Measurements from ENCODE around the gene STMN3. TPM values are rescaled to one million over a fixed set of nuclear protein-coding genes. Genes with fewer than 3 reads are reported as not detected.
"Not testable (repeated sequence)": the region's sequence is repeated elsewhere in the genome, so short reads cannot be mapped to it uniquely, and the experiment has no call there.

STMN3 gene
- total RNA-seq, 1 donor from 2014 or later, result 6.1 TPM

- ATAC-seq (ENCODE audit: low read depth), result no peak
- H3K27me3 Mint-ChIP-seq, result no peaks in the 10 kb centered on the region
These were observed 20.7 kb upstream of the STMN3 start for GRCh38 chr20:63673951-63674350.

DNA sequence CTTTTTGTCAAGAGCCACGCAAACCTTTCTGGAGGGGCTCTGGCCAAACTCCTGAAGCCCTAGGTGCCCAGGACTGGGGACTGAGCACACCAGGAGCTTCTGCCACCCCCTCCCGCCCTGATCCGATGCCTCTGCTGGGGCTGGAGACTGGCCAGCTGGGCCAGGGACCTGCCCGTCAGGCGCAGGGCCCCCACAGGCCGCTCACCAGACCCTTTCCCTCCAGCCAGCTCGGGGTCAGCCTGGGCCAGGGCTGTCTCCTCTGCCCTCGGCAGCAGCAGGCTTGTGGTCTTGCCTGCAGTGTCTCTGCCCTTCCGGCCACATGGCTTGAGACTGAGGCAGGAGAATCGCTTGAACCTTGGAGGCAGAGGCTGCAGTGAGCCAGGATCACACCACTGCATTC lies 19.4 kb upstream of the STMN3 start:
- H3K27ac Mint-ChIP-seq, result no peak overlapping the region
- intact Hi-C loops (cut with micrococcal nuclease), result no loop called here
- no peak overlapping the region for H3K4me3 Mint-ChIP-seq
- DNase-seq (no peak), ATAC-seq (ENCODE audit: low read depth) (no peak)
- TF ChIP-seq, protein P1, sequence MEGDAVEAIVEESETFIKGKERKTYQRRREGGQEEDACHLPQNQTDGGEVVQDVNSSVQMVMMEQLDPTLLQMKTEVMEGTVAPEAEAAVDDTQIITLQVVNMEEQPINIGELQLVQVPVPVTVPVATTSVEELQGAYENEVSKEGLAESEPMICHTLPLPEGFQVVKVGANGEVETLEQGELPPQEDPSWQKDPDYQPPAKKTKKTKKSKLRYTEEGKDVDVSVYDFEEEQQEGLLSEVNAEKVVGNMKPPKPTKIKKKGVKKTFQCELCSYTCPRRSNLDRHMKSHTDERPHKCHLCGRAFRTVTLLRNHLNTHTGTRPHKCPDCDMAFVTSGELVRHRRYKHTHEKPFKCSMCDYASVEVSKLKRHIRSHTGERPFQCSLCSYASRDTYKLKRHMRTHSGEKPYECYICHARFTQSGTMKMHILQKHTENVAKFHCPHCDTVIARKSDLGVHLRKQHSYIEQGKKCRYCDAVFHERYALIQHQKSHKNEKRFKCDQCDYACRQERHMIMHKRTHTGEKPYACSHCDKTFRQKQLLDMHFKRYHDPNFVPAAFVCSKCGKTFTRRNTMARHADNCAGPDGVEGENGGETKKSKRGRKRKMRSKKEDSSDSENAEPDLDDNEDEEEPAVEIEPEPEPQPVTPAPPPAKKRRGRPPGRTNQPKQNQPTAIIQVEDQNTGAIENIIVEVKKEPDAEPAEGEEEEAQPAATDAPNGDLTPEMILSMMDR (IDR thresholded peaks at IDR 0.05), result no peak
- no peaks in the 10 kb centered on the region for H3K9me3 Mint-ChIP-seq
- POLR2A ChIA-PET, result no interaction called here
- H3K36me3 Mint-ChIP-seq (ENCODE audit: low read depth), result peaks cover 28% of the 10 kb centered on the region
- CTCF ChIA-PET, result no interaction called here
- no peaks in the 10 kb centered on the region for H3K27me3 Mint-ChIP-seq
- H3K4me1 Mint-ChIP-seq, result no peaks in the 10 kb centered on the region

More at GRCh38 chr20:63673951-63674350, 20.7 kb upstream of the STMN3 start:
- Mint-ChIP-seq H3K36me3 (ENCODE audit: low read depth) (peaks cover 19% of the 10 kb centered on the region), H3K27ac (no peak overlapping the region), H3K4me1 (no peaks in the 10 kb centered on the region), H3K9me3 (no peaks in the 10 kb centered on the region), H3K4me3 (no peak overlapping the region)
- DNase-seq, result no peak
- ChIA-PET POLR2A (no interaction called here), CTCF (no interaction called here)
- TF ChIP-seq, protein P1 (IDR thresholded peaks at IDR 0.05), result no peak
- intact Hi-C loops (cut with micrococcal nuclease), result no loop called here

DNA sequence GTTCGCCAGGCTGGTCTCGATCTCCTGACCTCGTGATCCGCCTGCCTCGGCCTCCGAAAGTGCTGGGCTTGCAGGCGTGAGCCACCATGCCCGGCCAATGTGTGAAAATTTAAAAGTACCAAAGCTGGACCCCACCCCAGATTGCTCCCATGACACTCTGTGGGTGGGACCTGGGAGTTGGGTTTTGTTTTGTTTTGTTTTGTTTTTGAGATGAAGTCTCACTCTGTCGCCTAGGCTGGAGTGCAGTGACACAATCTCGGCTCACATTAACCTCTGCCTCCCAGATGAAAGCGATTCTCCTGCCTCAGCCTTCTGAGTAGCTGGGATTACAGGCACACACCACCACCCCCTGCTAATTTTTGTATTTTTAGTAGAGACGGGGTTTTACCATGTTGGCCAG lies 18.5 kb upstream of the STMN3 start:
- POLR2A ChIA-PET; H3K4me3 Mint-ChIP-seq; H3K27ac Mint-ChIP-seq; CTCF ChIA-PET; DNase-seq; intact Hi-C loops (cut with micrococcal nuclease); H3K4me1 Mint-ChIP-seq; H3K27me3 Mint-ChIP-seq; ATAC-seq (ENCODE audit: low read depth); H3K9me3 Mint-ChIP-seq: not testable (repeated sequence)
- H3K36me3 Mint-ChIP-seq (ENCODE audit: low read depth), result peaks cover 34% of the 10 kb centered on the region

GRCh38 chr20:63668351-63668750 lies 15.1 kb upstream of the STMN3 start:
- Mint-ChIP-seq H3K27ac (no peak overlapping the region), H3K27me3 (no peaks in the 10 kb centered on the region), H3K36me3 (ENCODE audit: low read depth) (peaks cover 33% of the 10 kb centered on the region), H3K9me3 (no peaks in the 10 kb centered on the region), H3K4me1 (no peaks in the 10 kb centered on the region), H3K4me3 (no peak overlapping the region)
- DNase-seq (no peak), ATAC-seq (ENCODE audit: low read depth) (no peak)
- TF ChIP-seq, protein P1 (IDR thresholded peaks at IDR 0.05), result no peak
- intact Hi-C loops (cut with micrococcal nuclease), result no loop called here
- POLR2A ChIA-PET, result interaction anchor here (1.5 kb wide), 1 partner anchor 10 kb away, joined by 3 read pairs; the partner anchor contains the start of gene RTEL1
- CTCF ChIA-PET, result no interaction called here

GRCh38 chr20:63667858-63668257 lies 14.6 kb upstream of the STMN3 start:
- no peaks in the 10 kb centered on the region for H3K9me3 Mint-ChIP-seq
- ATAC-seq (ENCODE audit: low read depth) (no peak), DNase-seq (no peak)
- intact Hi-C loops (cut with micrococcal nuclease), result no loop called here
- no peak overlapping the region for H3K27ac Mint-ChIP-seq
- TF ChIP-seq, protein P1 (IDR thresholded peaks at IDR 0.05), result no peak
- ChIA-PET POLR2A (interaction anchor here (1.3 kb wide), 1 partner anchor 10 kb away, joined by 5 read pairs; the partner anchor contains the start of gene RTEL1), CTCF (no interaction called here)
- no peaks in the 10 kb centered on the region for H3K4me1 Mint-ChIP-seq
- no peaks in the 10 kb centered on the region for H3K27me3 Mint-ChIP-seq
- H3K4me3 Mint-ChIP-seq, result no peak overlapping the region
- H3K36me3 Mint-ChIP-seq (ENCODE audit: low read depth), result peaks cover 35% of the 10 kb centered on the region

DNA sequence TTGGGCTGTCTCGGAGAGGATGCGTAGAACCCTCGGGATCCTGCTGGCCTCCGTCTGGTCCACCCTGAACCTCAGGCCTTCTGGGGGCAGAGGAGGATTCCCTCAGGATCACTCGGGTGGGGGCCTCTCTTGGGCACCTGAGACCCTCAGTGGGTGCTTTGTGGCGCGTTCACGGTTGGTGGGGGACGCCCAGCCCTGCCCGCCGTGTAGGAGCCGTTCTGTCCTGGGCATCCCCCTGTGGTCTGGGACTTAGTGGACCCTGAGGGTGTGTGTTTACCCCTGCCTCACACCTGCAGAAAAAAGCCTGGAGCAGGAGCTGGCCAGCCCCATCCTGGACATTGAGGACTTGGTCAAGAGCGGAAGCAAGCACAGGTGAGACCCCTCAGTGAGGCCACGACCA lies 12.5 kb upstream of the STMN3 start:
- no peak overlapping the region for H3K27ac Mint-ChIP-seq
- ATAC-seq (ENCODE audit: low read depth), result no peak
- no peak for DNase-seq
- H3K4me1 Mint-ChIP-seq, result no peaks in the 10 kb centered on the region
- CTCF ChIA-PET, result no interaction called here
- H3K27me3 Mint-ChIP-seq, result no peaks in the 10 kb centered on the region
- H3K9me3 Mint-ChIP-seq, result no peaks in the 10 kb centered on the region
- H3K4me3 Mint-ChIP-seq, result no peak overlapping the region
- intact Hi-C loops (cut with micrococcal nuclease), result no loop called here
- peaks cover 44% of the 10 kb centered on the region for H3K36me3 Mint-ChIP-seq (ENCODE audit: low read depth)
- POLR2A ChIA-PET, result no interaction called here
- TF ChIP-seq, protein P1 (IDR thresholded peaks at IDR 0.05), result no peak

All from activated B cell treated with CpG ODN at 0.5 μM for 24 hours (primary cell).